NOMO-1 treated with dmso at 0.1 percent for 144 hours (cell line): ENCODE measurements around the gene FAM135A.
A peak's percentile ranks its signal among the peaks of the same experiment; 100 is the strongest.
"Not testable (repeated sequence)": the region's sequence is repeated elsewhere in the genome, so short reads cannot be mapped to it uniquely, and the experiment has no call there.

Source experiments
- DNase-seq: peaks from one replicate; lab custom pipeline; 2025; ENCODE audit not compliant: unreplicated experiment; lab: John Stamatoyannopoulos, UW

Gene FAM135A

DNA sequence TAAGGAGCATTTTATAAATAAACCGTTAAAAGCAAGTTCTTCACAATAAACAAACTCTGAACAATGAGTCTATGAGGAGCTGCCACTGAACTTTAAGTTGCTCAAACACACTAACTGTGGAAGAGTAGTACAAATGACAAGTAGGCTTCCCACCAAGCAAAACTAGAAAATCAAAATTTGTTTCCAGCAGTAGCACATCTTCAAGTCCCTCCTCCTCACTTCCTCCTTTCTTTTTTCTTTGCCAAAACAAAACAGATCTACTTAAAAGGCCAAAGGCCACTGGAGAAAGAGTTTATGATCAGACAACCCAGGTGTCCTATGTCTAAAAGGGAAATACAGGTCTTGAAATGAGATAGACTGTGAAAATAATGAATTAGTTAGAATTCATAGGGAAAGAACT, 17.1 kb upstream of the FAM135A start:
- no peak for DNase-seq

DNA sequence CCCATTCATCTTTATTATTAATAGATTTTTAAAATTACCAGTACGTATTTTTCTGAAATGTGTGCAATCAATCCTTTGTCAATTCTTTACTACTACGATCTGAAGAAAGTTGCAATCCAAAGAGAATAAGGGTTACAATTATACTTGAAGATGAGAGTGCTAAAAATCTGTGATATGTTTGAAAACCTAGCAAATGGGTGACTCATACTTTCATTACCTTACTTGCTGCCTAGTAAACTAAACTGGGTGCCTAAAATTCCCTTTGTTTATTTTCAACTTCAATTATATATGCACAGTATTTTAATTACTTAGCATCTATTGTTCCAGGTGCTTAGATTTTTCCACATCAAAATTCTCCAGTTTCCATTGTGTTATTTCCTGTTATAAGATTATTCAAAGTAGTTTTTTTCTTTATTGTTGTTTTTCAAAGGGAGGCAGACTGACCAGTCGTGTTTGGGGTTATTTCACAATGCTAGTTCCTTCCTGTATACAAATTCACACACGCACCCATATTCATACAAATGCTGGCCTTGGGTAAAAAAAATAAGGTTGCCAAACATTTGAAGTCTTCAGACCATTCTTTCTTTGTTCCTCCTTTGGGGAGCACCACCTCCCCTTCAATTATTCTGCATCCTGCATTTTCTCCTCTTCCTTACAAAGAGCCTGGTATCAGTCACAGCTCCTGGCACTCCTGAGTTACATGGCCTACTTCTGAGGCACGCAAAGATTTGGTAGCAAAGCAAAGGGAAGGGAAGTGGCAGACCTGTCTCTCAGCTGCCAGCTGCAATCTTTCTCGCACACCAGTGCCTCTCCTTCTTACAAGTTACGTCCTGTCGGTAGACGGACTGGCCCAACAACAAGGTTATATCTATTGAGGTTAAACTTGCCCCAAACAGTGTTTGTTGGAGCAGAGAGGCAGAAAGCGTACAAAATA, 16.2 kb upstream of the FAM135A start:
- DNase-seq: peak; percentile 34

DNA sequence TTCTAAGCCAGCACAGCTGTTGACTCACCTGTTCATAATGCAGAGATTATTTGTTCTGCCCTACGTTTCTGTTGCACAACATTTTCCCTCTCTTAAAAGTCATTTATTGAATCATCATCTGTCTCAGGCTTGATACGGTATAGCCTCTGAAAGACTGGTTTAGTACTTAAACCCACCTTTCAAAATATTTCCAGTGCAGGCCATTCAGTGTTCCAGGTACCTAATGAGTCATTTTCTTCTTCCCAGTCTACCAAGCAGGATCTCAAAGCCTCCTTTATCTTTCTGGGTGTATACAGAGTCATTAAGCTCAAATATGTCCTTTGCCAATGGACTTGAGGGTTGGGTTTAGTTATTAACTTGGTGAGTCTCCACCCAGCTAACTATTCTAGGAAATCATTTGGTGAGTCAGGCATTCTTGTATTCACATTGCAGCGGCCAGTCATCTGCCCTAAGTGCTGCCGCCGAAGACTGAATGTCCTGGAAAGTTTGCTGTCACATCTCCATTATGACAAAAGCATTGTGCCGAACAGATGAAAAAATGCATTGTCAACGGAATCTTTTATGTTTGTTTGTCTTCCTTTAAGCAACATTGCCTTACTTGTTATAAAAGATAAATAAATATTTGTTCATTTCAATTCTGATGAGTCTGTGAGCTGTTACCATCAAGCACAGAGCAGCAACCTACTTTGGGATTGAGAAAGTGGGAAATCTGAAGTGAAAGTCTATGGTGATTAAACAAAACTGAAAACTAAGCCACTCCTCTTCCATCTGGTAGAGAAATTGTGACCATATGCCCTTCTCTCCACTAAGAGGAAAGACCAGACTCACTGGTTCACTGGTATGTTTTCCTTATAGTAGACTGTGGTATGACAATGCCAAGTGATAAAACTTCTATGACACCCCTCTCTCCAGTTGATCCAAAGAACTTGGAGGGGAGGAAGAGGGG, 14.3 kb upstream of the FAM135A start:
- DNase-seq: no peak

DNA sequence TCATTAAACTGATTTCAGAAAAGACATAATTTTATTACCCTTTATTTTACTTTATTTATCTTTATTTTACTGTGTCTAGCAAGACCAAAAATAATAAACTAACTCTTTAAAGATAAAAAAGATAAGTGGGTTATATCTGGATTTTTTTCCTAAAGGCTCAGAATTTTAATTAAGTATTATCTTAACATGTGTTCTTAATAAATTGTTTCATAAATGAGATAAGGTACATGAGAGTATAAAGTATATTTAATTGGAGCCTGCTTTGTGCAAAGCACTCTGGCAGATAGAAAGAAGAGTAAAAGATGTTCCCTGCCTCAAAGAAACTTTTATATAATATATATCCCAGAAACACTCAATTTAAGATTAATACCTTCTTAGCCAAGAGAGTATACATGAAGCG, 8.7 kb upstream of the FAM135A start:
- no peak for DNase-seq

DNA sequence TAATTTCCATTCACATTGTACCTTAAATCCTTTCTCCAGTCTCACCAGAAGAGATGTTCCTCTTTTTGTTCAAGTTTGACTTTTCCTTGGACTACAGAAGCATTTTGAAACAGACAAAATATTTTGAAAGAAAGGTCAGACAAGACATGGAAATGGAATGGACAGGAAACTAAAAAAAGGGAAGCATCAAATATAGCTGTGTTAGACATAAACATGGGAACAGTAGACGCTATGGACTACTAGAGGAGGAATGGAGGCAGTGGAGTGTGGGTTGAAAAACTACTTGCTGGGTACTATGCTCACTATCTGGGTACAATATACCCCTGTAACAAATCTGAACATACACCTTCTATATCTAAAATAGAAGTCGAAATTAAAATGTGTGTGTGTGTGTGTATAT, 4.1 kb upstream of the FAM135A start:
- peak; percentile 4 for DNase-seq

DNA sequence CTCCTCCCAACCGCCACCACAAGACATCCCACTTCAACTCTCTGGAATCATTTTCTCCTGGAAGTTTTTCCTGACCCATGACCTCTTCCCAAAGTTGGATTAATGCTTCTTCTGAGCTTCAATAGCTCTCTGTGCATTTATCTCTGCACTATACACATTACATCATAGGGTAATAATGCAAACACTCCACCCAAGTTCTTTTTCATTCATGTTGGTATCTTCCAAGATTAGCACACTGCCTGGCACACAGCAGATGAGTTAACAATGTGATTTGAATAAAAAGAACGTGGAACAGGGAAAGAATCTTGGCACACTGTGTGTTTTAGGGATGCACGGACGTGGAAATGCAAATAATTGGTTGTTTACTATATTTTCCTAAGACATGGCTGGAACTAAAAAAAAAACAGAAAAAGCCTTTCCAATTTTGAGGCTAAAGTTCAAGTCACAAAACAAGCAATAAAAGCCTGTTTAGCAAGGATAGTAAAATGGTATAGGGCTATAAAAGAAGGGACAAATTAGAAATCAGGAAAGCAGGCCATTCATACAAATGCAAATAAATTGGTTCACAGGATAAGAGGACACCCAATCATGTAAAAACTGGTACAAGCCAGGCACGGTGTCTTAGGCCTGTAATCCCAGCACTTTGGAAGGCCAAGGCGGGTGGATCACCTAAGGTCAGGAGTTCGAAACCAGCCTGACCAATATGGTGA, 1.6 kb upstream of the FAM135A start:
- DNase-seq: no peak

DNA sequence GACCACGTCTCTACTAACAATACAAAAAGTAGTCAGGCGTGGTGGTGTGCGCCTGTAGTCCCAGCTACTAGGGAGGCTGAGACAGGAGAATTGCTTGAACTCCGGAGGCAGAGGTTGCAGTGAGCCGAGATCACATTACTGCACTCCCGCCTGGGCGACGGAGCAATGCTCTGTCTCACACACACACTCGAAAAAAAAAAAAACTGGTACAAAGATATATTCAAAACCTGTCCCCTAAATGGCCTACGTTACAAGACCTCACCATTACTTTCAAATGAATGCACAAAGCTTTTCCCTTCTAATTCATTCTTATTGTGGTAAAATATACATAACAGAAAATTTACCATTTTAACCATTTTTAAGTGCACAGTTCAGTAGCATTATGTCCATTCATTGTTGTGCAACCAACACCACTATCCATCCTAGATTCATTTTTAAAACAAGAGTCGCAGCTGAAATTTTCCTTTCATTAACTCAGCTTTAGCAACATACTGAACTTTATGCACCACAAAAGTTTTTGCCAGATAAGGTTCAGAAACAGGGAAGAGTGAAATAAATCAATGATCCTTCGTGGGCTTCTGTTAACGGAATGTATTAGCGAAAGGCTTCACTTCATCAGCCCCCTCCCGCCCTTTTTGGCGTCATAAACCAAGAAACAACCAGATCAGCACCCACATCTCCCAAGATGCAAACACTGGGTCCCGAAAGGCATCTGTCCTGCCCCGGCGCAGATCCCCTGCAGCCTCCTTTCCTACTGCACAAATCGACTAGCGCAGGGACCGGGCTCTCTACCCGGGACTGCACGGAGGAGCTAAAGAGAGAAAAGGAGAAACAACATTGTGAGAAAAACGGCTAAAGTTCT, 825 bp upstream of the FAM135A start:
- no peak for DNase-seq

DNA sequence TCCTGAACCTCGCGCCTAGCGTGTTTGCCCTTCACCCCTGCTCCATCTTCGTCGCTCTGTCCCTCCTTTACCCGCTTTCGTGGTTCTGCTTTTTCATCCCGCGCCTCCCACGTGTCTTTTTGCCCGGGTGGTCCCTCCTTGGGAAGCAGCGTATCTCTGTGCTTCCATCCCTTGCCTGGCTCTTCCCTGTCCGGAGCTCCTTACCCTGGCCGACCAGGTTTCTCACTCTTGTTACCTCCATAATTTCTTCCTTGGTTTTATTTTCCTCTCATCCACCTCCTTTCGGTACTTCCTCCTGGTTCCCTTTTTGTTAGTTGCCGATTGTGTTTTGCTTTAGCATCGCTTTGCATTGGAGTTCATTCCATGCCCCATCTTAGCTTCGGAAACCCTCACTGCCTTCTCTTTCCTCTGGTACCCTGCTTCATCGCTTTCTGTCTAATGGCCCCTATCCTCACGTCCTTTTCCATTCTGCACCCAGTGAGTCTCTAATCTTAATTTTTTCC, 735 bp downstream of the FAM135A start:
- peak; percentile 29 for DNase-seq

DNA sequence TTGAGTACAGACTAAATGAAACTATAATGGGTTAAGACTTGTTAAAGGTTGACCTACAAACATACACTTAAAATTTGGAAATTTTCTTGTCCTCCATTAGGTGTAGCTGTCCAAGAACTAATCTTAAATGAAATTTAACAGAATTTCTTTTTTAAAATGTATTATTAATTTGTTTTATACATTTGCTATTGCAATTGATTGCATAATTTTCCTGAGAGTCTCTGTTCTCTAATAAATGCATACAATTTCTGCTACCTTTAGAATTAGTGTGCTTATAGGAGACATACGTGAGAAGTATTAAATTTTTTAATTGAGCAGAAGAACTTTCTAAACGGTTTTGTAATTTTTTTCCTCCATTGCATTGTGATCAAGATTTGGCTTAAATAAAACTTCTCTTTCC, 1.5 kb downstream of the FAM135A start:
- DNase-seq: no peak

DNA sequence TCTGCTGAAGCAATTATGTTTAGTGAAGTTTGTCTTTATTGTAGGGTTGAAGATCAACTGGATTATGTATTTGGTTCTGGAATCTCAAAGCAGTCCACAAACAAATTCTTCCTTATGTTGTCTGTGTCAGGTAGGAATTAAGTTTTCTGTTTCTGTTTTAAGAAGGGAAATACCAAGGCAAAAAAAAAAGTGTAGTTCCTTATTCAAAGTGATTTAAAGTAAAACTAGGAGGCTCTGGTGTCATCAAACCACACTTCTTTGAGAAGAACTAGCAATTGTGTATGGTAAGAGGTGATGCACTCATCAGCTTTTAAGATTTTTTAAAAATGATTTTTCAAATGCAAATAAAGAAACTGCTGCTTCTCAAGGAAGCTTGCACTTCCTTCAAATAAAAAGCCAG, 1.9 kb downstream of the FAM135A start:
- no peak for DNase-seq

DNA sequence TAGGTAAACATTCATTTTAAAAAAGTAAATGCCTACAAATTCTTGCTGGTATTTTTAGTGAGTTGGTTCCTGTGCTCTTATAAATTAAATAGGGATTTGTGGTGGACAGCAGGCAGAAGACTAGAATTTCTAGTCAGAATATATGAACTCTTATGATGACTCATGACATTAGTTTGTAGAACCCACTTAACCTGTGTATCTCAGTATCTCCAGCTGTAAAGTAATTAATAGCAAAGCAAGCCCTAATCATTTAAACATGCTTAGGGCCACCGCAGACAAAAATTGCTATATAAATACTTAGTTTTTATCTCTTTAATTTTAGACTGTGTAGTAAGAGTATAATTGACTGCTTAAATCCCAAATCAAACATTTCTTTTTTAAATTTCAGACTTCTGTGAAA, 2.4 kb downstream of the FAM135A start:
- DNase-seq: no peak

DNA sequence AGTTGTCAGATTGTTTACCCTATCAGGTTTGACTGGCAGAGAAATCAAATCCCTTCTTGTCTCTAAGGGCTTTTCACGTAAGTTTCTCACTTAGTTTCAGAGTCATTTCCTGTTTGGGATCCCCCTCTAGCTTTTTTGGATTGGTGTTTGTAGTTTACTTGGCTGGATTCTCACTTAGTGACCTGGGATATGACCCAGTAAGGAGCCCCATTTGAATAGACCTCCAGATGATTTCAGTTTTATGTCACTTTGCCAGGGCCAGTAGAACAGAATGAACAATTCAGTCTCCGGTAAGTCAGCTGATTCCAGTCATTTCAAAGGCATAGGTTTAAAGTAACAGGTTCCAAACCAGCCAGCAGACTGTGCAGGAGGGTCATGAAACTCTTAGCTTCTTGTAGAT, 8.2 kb downstream of the FAM135A start:
- DNase-seq: no peak

DNA sequence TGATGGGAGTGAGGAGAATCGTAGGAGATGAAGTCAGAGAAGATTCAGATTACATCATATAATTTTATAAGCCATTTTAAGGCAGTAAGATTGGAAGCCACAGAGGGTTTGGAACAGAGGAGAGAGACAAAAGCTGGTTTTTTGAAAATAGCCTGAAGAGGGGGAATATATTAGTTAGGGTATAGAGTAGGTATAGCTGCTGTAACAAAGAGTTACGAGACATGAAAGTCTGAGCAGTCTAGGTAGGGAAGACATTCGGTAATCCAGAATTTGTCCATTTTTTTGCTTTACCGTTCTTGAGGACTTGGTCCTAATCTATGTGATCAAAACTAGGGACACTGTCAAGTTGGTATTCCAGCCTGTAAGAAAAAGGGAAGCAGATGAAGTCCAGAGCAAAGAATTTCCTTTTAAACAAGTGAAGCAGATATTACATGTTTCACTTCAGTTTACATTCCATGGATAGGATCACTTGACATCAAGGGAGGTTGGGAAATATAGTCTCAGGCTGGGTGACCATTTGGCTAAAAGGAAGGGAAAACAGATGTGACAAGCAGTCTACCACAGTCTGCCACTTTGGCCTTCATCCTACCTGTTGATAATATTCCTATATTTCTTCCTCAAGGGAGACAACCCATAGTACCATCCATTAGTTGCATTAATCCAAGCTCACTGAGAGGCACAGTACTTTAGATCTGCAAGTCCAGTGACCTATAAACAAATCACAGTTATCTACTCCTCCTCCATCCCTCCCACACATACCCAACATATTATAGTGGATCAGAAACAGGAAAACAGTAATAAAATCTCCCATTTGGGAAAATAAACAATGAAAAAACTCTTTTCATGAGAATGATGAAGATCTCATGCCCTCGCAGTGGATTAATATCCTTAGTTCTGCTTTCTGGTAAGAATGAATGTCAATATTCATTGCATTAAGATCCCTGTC, 10.2 kb downstream of the FAM135A start:
- DNase-seq: no peak

DNA sequence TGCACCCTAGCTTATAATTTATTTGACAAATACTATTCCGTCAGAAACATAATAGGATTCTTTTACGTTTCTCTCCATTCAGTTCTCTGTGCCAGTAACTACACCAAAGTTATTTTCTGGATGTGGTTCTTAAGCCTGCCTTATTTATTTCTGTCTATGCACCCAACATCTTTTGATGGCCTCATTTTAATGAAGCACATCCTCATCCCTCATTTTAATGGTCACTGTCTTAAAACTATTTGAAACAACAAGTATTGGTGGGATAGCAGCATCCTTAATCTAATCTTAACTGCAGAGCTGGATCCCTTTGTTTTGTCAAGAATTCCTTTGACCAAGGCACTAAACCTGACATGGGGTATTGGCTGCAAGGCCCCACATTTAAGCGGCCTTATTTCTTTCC, 11.0 kb downstream of the FAM135A start:
- no peak for DNase-seq

DNA sequence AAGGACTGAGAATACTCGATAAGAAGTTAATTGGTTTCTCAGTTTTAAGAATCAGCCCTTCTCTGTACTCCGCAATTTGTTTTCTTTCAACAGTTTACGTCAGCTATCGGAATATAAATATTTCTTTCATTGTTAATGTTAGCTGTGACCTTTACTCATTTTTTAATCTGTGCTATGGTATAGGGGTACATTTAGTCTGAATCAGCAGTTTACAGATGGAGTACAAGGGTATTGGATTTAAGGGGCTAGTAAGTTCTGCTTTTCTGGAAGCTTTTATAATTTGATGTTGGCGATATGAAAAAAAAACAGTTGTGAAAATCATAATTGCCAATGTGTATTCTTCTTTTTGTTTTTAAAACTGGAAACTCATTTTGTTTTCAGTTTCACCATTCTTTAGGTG, 23.0 kb downstream of the FAM135A start:
- DNase-seq: no peak

DNA sequence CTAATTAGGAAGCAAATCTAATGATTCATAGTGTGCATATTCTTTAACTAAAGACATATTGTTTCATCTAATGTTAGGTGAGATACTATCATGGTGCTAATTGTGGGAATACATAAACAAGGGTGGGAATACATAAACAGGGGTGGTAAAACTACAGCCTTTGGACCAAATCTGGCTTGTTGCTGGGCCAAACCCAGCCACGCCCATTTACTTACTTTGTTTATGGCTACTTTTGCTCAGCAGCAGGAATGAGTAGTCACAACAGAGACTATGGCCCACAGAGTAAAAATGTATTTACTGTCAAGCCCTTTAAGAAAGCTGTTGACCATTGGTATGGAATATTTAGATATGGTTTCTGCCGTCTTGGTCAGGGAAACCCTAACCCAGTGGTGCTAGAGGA, 31.7 kb downstream of the FAM135A start:
- no peak for DNase-seq

DNA sequence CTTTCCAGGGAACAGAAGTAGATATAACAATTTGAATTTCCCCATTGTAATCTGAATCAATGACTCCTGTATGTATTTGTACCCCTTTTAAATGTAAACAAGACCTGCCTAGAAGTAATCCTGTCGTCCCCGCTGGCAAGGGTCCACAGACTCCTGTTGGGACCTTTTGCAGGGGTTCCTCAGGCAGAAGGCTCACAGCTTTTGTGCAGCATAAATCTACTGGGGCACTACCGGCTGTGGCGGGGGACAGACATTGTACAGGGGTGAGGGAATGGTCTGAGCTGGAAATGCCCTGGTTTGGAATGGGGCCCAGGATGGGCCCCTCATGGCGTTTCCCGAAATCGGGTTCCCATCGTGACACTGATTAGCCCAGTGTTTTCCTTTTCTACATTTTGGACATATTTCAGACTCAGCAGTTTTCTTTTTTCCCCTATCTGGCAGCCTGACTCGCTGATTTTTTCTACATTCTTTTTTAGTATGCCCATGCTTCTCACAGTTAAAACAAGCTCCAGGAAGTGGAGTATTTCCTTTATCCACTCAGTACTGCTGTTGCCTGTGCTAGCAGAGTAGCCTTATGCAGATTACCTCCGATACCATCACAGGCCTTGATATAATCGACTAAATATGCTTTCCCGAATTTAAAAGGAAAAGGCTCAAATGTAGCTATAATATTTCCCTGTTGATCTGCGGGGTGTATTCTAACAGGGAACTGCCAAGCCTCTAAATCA, 34.2 kb downstream of the FAM135A start:
- DNase-seq: not testable (repeated sequence)

DNA sequence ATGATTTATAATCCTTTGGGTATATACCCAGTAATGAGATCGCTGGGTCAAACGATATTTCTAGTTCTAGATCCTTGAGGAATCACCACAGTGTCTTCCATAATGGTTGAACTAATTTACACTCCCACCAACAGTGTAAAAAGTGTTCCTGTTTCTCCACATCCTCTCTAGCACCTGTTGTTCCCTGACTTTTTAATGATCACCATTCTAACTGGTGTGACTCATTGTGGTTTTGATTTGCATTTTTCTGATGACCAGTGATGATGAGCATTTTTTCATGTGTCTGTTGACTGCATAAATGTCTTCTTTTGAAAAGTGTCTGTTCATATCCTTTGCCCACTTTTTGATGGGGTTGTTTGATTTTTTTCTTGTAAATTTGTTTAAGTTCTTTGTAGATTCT, 40.6 kb downstream of the FAM135A start:
- not testable (repeated sequence) for DNase-seq
